Stimulated activated CD8-positive, alpha-beta memory T cell treated with anti-CD3 and anti-CD28 coated beads, Interleukin-12 subunit alpha, Interleukin-12 subunit beta, amount 100 ng/mL, for 24 hours (primary cell): ENCODE data around the gene PLOD1.
"Not testable (repeated sequence)": the region's sequence is repeated elsewhere in the genome, so short reads cannot be mapped to it uniquely, and the experiment has no call there.

ENCODE experiments used
- DNase-seq: peaks from one replicate; pipeline ENCODE4 v3.0.0-alpha.2; 2020; ENCODE audit errors: extremely low read depth

PLOD1 gene

DNA sequence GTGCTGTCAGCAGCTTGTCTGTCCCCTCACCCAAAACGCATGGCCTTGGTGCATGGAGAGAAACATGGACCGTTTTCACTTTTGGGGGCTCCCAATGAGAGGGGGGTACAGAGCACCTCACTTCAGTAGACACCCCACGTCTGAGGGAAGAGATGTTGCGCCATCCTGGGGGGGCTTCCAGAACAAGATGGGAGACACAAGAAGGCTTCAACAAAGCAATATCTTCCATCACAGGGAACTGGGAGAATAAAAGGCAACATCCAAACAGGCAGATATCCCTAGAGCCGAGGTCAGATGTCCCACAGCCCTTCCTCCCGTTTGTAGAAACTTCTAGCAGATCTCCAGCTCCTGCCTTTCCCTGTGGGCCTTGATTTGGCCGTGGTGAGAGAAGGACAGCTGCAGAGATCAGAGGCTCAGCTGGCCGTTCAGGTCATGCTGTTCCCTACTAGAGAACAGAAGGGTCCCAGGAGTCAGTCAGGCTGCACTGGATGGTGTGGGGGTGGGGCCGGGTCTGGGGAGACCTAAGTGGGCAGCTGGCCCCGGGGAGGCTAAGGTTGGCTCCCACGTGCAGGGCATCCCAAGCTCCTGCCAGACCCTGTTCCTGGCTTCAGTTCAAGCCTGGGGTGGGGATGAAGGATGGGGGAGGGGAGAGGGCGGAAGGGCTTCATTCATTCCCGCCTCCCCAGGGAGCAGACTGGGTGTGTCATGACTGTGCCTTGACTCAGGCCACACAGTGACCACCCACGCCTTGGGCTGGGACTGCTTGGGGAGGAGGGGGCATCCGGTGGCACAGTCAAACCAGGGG lies 4.4 kb downstream of the PLOD1 start:
- no peak for DNase-seq

DNA sequence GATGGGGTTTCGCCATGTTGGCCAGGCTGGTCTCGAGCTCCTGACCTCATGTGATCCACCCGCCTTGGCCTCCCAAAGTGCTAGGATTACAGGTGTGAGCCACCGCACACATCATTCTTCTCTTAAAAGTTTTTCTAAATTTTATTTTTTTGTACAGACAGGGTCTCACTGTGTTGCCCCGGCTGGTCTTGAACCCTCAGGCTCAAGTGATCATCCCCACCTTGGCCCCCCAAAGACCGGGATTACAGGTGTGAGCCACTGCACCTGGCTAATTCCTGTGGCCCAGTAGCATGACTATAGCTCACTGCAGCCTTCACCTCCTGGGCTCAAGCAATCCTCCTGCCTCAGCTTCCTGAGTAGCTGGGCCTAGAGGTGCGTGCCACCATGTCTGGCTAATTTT lies 5.3 kb downstream of the PLOD1 start:
- not testable (repeated sequence) for DNase-seq

DNA sequence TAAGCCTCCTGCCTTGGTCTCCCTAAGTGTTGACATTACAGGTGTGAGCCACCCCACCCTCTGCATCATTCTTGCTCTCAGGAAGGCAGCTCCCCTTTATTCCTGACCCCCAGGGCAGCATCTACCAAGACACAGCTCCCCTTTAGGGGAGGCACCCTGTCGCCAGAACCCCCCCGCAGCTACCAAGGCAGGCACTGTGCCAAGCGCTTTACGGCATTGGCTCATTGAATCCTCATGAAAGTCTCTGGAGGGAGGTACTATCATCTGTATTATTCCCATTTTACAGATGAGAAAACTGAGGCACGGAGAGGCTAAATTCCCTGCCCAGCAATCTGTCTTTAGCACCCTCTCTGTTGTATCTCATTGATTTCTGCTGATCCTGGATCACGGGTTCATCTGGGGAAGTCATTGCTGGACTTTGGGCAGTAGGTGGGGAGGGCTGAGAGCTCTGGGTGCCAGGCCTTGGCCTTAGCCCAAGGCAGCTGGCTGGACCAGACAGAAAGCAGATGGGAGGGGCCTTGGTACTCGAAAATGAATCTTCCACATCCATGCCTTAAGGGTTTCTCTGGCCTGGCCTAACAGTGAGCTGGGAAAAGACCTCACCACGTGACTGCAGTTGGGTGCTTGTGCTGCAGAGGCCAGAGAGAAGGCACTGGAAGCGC lies 5.9 kb downstream of the PLOD1 start:
- DNase-seq, result no peak

DNA sequence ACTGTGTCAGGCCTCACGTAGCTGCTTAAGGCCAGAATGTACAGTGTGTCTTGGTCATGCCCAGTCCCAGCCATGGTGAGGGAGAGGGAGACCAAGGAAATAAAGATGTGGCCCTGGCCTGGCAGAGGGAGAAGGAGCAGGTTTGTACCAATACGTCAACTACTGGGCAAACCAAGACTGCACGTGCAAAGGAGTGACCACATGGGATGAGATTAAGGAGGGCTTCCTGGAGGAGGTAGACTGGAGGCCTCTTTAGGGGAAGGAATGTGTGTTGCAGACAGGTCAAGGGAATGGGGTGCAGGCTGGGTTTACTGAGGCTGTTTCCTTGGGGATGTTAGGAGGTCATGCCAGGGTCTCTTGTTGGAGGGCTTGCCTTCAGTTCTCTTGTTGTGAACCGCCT lies 7.8 kb downstream of the PLOD1 start:
- no peak for DNase-seq

DNA sequence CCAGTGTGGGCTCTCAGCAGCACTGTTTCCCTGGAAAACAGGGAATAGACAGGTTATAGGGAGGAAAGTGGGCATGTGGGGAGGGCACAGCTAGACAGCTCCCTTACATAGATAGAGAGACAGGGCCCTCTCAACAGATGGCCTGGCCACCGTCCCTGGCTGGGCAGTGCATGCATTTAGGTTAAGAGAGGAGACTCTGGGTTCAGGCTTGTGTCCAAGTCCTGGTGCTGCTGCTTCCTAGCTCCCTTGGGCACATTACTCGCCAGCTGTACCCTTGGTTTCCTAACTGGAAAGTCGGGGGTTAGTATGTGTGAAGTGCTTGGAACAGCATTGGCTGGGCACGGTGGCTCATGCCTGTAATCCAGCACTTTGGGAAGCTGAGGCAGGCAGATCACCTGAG lies 9.1 kb downstream of the PLOD1 start:
- no peak for DNase-seq

DNA sequence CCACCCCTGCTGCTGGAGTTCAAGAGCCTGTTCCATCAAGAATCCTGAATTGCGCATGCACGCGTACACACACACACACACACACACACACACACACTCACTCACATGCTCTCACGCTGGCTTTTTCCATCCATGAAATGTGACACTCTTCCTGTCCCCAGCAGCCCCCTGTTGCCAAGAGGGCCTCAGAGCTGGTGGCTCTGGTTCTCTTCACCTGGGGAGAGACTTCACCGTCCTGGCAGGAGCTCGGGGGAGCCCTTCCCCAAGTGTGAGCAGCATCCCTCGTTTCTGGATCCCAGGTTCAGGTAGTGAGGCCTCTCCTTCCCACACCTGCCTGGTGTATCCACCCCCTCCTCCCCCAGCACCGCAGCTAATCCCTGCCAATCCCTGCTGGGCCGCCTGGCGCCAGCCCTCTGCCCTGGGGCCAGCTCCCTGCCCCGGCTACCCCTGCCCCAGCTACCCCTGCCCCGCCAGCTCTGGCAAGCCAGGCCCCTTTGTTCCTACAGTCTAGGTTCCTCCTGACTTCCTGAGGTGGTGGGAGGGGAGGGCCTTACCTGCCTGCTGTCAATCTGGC lies 9.9 kb downstream of the PLOD1 start:
- DNase-seq, result no peak

DNA sequence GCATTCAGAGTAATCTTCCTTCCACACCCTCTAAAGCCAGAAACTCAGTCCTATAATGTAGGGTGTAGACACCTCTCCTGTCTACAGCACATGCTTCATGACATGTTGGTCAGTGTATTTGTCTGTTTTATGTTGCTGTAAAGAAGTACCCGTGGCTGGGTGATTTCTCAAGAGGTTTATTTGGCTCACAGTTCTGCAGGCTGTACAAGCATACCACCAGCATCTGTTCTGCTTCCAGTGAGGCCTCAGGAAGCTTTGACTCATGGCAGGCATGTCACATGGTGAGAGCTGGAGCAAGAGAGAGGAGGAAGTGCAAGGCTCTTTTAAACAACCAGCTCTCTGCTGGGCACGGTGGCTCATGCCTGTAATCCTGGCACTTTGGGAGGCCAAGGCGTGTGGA lies 12.1 kb downstream of the PLOD1 start:
- DNase-seq, result no peak

DNA sequence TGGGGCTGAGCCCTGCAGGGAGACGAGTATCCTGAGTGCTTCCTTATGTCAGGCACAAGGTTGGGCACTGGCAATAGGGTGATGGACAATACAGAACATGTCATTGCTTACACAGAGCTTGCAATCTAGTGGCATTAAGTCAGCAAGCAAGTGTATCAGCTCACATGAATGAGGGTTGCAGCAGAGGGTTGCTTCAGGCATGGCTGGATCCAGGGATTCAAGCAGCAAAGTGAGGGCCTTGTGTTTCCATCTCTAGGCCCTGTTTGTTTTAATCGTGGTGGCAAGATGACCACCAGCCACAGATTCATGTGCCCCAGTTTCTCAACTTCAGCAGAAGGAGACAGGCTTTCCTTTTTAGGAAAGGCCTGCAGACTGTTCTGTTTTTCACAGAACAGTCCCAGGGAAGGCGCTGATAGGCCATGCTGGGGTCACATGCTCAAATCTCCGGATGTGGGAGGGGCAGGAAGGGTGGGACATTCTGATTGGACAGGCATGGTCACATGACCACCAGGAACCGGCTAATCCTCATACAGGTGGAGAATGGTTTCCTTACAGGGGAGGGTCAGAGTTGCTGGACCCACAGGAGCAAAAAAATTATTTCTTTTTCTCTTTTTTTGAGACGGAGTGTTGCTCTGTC lies 14.4 kb downstream of the PLOD1 start:
- no peak for DNase-seq

DNA sequence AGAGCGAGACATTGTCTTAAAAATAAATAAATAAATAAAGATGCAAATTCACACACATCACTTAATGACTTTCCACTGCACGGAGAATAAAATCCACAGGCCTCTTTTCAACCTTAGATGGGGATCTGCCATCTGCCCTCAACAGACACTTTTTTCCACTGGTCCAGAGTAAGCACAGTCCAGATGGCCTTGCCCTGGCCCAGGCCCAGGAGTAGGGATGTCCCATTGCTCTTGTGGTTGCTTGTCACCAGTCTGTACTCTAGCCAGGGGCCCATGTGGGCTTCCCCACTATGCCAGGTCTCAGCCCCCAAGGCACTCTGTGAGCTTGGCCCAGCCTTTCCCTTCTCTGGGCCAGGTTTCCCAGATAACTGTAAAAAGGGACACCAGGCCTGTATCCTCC lies 17.4 kb downstream of the PLOD1 start:
- DNase-seq, result no peak

DNA sequence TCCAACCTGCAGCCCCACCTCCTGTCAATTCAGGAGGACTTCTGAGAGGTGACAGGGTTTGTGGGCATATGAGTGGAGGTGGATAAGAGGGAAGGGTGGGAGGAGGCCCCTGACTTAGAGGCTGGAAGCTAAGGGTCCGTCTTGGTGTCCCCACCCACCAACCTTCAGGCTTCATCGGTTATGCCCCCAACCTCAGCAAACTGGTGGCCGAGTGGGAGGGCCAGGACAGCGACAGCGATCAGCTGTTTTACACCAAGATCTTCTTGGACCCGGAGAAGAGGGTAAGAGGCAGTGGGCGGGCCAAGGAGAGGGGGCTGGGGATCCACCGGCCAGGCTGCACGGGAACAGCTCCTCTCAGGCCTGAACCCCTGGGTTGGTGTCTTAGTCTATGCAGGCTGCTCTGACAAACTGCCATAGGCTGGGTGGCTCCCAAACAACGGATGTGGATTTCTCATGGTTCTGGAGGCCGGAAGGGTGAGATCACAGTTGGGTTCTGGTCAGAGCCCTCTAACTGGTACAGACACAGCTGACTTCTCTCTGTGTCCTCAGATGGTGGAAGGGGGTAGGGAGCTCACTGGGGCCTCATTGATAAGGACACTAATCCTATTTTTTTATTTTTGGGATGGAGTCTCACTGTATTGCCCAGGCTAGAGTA lies 18.1 kb downstream of the PLOD1 start:
- DNase-seq, result no peak

DNA sequence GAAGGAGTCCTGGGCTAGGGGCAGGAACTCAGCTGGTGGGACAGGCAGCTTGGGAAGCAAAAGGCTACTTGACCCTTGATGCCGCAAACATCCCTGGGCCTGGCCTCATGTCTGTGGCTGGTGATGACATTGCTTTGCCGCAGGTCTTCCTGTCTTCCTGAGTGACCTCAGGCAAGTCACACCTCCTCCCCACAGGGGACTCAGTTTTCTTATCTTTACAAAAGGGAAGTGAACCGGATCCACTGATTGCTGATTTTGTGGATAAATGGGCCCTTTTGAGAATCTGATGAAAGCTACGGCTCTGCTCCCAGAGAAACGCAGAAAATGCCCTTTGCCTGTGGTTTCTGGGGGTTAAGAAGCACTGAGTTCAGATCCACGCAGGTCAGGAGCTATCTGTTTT lies 20.7 kb downstream of the PLOD1 start:
- DNase-seq, result no peak

DNA sequence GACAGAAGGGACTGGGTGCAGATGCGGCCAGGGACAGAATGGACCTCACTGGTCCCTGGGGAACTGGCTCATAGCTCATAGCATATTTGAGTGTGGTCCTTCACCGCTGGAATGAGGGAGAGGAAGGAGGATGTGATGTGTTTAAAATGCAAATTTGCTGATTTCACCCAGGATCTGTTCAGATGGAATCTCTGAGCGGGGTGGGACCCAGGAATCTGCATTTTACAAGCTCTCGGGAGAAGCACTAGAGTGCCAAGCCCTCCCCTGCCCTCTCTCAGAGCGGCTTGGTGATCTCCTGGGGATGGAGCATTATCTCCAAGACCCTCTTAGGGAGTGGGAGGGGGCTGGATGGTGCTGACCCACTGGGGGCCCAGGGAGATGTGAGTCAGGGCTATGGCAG lies 22.9 kb downstream of the PLOD1 start:
- DNase-seq, result no peak

DNA sequence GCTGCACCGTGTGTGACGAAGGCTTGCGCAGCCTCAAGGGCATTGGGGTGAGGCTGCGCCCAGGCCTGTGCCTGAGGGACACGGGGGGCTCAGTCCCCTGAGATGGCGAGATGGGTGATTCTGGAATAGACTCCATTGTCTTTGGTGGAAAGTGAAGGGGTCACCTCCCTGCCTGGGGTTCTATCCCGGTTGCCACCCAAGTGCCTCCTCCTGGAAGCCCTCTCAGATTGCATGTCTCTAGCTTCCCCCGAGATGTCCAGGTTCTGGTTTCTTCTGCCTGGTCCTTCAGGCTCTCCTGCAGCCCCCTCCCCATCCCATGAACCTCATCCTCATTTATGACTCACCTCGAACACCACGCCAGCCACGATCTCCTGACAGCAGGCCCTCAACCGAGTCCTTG lies 23.4 kb downstream of the PLOD1 start:
- DNase-seq, result no peak

DNA sequence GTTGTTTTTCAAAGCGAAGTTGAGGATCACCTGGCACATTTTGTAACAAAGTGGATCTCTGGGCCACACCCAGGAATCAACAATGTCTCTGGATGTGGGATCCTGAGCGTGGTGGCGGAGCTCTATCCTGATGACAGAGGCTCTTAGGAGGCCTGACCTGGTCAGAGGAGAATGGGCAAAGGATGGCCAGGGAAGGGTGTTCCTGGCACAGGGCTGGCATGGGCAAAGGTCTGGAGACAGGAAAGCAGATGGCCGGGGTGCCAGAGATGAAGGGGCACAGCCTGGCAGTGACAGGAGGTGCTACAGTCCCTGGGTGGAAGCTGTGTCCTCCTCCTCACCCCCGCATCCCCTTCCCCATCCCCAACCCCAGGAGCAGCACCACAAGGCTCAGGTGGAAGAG lies 25.8 kb downstream of the PLOD1 start:
- no peak for DNase-seq

DNA sequence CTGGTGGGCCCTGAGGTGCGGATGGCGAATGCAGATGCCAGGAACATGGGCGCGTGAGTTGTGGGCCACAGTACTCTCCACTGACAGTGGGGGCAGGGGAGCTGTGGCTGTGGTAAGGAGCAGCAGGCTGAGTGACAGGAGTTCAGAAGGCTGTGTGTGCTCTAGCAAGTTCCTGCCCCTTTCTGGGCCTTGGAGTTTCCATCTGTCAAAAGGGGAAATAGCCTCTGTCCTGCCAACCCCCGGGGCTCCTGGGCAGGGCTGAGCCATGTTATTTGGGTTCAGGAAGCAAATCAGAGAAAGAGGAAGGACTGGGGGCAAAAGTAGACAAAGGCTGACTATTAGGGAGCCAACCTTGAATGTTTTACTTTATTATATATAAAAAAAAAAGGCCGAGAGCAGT lies 26.2 kb downstream of the PLOD1 start:
- no peak for DNase-seq

DNA sequence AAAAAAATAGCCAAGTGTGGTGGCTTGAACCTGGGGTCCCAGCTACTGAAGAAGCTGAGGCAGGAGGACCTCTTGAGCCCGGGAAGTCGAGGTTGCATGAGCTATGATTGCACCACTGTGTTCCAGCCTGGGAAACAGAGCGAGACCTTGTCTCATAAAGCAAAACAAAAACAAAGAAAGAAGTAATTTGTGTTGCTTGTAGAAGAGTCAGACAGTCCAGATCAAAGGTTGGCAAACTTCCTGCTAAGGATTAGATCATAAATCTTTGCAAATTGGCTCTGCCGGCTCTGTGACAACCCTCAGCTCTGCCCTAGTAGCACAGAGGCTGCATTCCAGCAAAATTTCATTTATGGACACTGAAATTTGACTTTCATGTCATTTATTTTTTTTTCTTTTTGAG lies 26.7 kb downstream of the PLOD1 start:
- DNase-seq, result no peak

DNA sequence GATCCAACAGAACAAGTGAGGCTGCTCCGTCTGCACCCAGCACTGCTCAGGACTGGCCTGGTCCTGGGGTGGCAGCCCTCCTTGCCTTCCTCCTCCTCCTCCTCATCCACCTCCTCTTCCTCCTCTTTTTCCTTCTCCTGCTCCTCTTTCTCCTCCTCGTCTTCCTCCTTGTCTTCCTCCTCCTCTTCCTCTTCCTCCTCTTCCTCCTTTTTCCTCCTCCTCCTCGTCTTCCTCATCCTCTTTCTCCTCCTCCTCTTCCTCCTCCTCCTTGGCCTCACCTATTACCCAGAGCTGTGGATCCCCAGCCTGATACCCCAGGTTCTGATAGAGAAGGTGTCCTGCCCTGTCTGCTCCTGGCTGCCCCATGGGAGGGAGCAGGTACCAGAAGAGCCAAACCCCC lies 29.1 kb downstream of the PLOD1 start:
- no peak for DNase-seq

DNA sequence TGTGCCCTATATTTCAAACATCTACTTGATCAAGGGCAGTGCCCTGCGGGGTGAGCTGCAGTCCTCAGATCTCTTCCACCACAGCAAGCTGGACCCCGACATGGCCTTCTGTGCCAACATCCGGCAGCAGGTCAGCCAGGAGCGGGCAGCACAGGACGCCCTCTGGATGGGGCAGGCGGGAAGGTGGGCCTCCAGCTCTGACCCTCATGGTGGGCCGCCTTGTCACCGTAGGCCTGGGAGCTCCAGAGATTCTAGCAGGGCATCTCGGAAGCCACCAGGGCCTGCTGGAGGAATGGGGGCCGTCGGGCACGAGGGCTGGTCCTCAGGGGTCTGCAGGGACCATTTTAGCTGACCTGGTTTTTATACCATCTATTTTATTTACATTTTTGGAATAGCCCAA lies 30.1 kb downstream of the PLOD1 start:
- no peak for DNase-seq

DNA sequence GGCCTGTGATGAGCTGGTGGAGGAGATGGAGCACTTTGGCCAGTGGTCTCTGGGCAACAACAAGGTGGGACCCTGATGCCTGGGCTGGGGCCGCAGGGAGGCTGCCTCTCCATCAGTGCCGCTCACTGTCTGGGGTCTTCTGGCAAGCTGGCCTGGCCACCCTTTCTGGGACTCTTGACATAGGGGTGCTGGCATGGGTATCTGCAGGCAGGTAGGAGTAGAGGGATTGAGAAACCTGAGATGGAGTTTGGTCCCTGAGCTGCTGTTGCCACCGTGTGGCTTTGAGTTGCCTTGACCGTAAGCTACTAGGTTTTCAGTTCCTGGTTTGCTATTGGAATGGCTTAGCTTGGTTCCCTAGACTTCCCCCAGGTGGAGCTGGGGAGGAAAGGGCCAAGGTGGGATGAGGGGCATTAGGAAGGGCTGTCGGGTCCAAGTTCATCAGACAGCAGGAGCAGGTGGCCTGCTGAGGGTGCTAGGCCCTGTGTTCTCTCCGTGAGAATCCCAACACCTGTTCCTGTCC lies 32.6 kb downstream of the PLOD1 start:
- DNase-seq, result no peak

DNA sequence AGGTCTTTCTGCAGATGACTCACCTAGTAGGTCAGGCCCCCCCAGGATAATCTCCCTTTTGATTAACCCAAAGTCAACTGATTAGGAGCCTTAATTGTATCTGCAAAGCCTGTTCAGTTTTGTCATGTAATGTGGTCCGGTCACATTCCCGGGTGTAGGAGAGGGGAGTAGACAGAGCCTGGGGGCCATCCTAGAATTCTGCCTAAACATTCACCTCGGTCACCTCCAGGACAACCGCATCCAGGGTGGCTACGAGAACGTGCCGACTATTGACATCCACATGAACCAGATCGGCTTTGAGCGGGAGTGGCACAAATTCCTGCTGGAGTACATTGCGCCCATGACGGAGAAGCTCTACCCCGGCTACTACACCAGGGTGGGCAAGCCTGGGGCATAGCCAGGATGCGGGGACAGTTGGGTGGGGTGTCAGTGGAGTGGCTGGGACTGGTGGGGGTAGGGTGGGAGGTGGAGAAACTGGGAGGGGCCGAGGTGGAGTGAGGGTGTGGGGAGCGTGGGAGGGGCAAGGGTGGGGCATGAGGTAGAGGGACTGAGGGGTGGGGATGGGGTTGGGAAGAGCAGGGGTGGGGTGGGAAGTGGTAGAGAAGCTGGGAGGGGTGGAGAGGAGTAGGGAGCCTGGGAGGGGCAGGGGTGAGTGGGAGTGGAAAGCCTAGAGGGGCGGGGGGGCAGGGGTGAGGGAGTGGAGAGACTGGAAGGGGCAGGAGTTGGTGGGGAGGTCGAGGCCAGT lies 36.1 kb downstream of the PLOD1 start:
- DNase-seq, result no peak

DNA sequence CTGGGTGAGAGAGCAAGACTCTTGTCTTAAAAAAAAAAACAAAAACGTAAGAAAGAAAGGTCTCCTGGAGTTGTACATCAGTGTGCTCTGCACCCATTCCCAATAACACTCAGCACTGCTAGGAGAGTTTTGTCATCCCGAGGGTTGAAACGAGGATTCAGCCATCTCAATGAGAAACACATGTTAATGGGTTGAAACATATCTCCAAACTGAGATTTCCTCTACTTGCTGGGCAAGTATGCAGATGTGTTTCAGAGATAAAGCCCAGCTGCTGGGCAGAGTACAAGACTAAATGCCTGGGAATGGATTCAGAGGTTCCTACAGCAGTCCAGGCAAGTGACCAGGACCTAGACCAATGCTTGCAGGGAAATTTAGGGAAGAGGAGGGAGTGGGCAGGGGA lies 43.1 kb downstream of the PLOD1 start:
- no peak for DNase-seq
